ENCODE results near the gene ZNF423.

The ZNF423 gene

GRCh38 chr16:49663081-49664065 is 192.5 kb downstream of the ZNF423 start:
- DNase-seq (ENCODE audit: low read depth), result no peak

GRCh38 chr16:49662569-49662968 is 193.3 kb downstream of the ZNF423 start:
- no peak for DNase-seq (ENCODE audit: low read depth)

GRCh38 chr16:49661465-49662187 is 194.3 kb downstream of the ZNF423 start:
- no peak for DNase-seq (ENCODE audit: low read depth)

- no peak for DNase-seq (ENCODE audit: low read depth)
Observed at GRCh38 chr16:49660626-49661025, 195.3 kb downstream of the ZNF423 start.

- DNase-seq (ENCODE audit: low read depth), result no peak
Observed at GRCh38 chr16:49659356-49659755, 196.6 kb downstream of the ZNF423 start.

- no peak for DNase-seq (ENCODE audit: low read depth)
Observed at GRCh38 chr16:49658531-49658930, 197.4 kb downstream of the ZNF423 start.

- DNase-seq (ENCODE audit: low read depth), result no peak
Observed at GRCh38 chr16:49657736-49658465, 198.0 kb downstream of the ZNF423 start.

- no peak for DNase-seq (ENCODE audit: low read depth)
Observed at GRCh38 chr16:49654425-49654824, 201.5 kb downstream of the ZNF423 start.

GRCh38 chr16:49653577-49653976 is 202.3 kb downstream of the ZNF423 start:
- DNase-seq (ENCODE audit: low read depth), result no peak

- DNase-seq (ENCODE audit: low read depth), result no peak
Observed at GRCh38 chr16:49653173-49653570, 202.7 kb downstream of the ZNF423 start.

GRCh38 chr16:49652456-49653172 is 203.3 kb downstream of the ZNF423 start:
- peak; percentile 63 for DNase-seq (ENCODE audit: low read depth)

- DNase-seq (ENCODE audit: low read depth), result no peak
Observed at GRCh38 chr16:49651996-49652395, 203.9 kb downstream of the ZNF423 start.

- DNase-seq (ENCODE audit: low read depth), result no peak
Observed at GRCh38 chr16:49651226-49651625, 204.7 kb downstream of the ZNF423 start.

- no peak for DNase-seq (ENCODE audit: low read depth)
Observed at GRCh38 chr16:49650603-49651002, 205.3 kb downstream of the ZNF423 start.

GRCh38 chr16:49649013-49649765 is 206.7 kb downstream of the ZNF423 start:
- DNase-seq (ENCODE audit: low read depth), result no peak

GRCh38 chr16:49647673-49648072 is 208.2 kb downstream of the ZNF423 start:
- no peak for DNase-seq (ENCODE audit: low read depth)

GRCh38 chr16:49645263-49645662 is 210.6 kb downstream of the ZNF423 start:
- no peak for DNase-seq (ENCODE audit: low read depth)

GRCh38 chr16:49644145-49644463 is 211.8 kb downstream of the ZNF423 start:
- no peak for DNase-seq (ENCODE audit: low read depth)

GRCh38 chr16:49643429-49644144 is 212.3 kb downstream of the ZNF423 start:
- no peak for DNase-seq (ENCODE audit: low read depth)

- no peak for DNase-seq (ENCODE audit: low read depth)
Observed at GRCh38 chr16:49641250-49641649, 214.7 kb downstream of the ZNF423 start.
